GM18909 (cell line): ENCODE results near the gene OSBPL5.

Experiments used
- ATAC-seq: cut with Tn5 transposase; IDR thresholded peaks from one replicate; pipeline ENCODE4 v1.9.1; 2021; ENCODE audit warnings: mild to moderate bottlenecking; ENCODE audit not compliant: unreplicated experiment, poor library complexity

The OSBPL5 gene

GRCh38 chr11:3155691-3156258 is 9.3 kb downstream of the OSBPL5 start:
- no peak for ATAC-seq

- ATAC-seq: no peak
These were observed 9.9 kb downstream of the OSBPL5 start for GRCh38 chr11:3155216-3155615.

- ATAC-seq: no peak
These were observed 11.0 kb downstream of the OSBPL5 start for GRCh38 chr11:3154001-3154599.

GRCh38 chr11:3153291-3153861 is 11.7 kb downstream of the OSBPL5 start:
- ATAC-seq: no peak

- ATAC-seq: no peak
These were observed 12.5 kb downstream of the OSBPL5 start for GRCh38 chr11:3152471-3153110.

GRCh38 chr11:3150726-3151125 is 14.4 kb downstream of the OSBPL5 start:
- no peak for ATAC-seq

- ATAC-seq: no peak
These were observed 15.3 kb downstream of the OSBPL5 start for GRCh38 chr11:3149852-3150188.

GRCh38 chr11:3148990-3149851 is 15.9 kb downstream of the OSBPL5 start:
- no peak for ATAC-seq

- ATAC-seq: no peak
These were observed 16.7 kb downstream of the OSBPL5 start for GRCh38 chr11:3148255-3148989.

GRCh38 chr11:3147626-3148025 is 17.5 kb downstream of the OSBPL5 start:
- no peak for ATAC-seq

GRCh38 chr11:3147257-3147619 is 17.9 kb downstream of the OSBPL5 start:
- ATAC-seq: no peak

GRCh38 chr11:3146612-3147256 is 18.4 kb downstream of the OSBPL5 start:
- ATAC-seq: no peak

- no peak for ATAC-seq
These were observed 19.9 kb downstream of the OSBPL5 start for GRCh38 chr11:3145206-3145520.

- no peak for ATAC-seq
These were observed 20.6 kb downstream of the OSBPL5 start for GRCh38 chr11:3144296-3145205.

- ATAC-seq: no peak
These were observed 21.8 kb downstream of the OSBPL5 start for GRCh38 chr11:3143136-3143880.

- ATAC-seq: no peak
These were observed 24.9 kb downstream of the OSBPL5 start for GRCh38 chr11:3140291-3140603.

- no peak for ATAC-seq
These were observed 25.4 kb downstream of the OSBPL5 start for GRCh38 chr11:3139481-3140290.

GRCh38 chr11:3139086-3139440 is 26.0 kb downstream of the OSBPL5 start:
- ATAC-seq: no peak
